LNCaP clone FGC (cell line): ENCODE data around the gene POLD3.
A peak's percentile ranks its signal among the peaks of the same experiment; 100 is the strongest.

Source experiments
- DNase-seq: peaks from one replicate; pipeline ENCODE4 v3.0.0-alpha.2; 2011; ENCODE audit warnings: low read depth
- H3K4me3 ChIP-seq: 2 replicates; pipeline ENCODE4 v1.5.1; 2011; ENCODE audit warnings: mild to moderate bottlenecking, low read depth, low read length, control low read depth
- TF ChIP-seq, protein P1 (sequence below): IDR thresholded peaks from 2 replicates; pipeline ENCODE4 v1.5.1; 2012; ENCODE audit warnings: mild to moderate bottlenecking; ENCODE audit not compliant: control insufficient read depth, insufficient read depth; ENCODE audit errors: extremely low read depth

POLD3 gene

DNA sequence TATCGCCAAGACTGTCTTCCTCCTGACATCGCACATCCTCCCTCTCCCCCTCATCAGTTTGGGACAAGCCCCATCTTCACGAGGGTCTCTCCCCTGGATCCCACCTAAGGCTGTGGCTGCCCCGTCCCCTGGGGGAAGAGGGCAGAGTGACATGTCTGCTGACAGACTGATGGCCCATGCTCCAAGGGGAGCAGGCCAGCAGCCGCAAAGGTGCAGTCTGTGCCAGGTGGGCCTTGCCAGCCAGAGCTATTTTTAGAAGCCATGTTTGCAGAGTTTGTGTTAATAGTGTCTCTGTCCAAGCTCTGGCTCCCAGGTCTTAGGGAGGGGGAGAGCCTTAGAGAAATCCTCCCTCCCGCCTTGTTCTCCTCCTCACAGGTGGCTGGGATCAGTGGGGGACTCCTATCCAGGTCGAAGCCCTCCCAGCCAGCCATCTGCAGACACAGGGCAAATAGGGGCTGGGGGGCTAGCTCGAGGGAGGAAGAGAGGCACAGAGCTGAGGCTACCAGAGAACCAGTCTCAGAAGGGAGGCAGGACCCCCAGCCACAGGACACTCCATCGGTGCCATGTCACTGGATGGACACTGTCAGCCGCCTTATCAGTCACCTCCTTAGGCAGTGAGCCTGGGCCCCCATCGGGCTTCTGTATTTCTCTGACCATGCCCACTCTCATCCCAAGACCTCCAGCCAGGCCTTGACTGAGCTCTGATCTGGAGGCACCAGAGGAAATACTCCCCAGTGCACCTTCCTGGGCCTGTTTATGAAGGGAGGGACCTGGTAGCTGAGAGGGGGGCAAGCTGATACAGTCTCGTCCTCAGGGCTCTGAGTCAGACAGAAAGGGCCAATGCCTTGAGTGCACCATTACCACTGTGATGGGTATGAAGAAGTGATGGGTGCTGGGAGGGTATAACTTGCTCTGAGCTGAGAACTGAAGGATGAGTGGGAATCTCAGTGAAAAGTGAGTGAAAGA, 89.6 kb downstream of the POLD3 start:
- peak; percentile 71 for DNase-seq

DNA sequence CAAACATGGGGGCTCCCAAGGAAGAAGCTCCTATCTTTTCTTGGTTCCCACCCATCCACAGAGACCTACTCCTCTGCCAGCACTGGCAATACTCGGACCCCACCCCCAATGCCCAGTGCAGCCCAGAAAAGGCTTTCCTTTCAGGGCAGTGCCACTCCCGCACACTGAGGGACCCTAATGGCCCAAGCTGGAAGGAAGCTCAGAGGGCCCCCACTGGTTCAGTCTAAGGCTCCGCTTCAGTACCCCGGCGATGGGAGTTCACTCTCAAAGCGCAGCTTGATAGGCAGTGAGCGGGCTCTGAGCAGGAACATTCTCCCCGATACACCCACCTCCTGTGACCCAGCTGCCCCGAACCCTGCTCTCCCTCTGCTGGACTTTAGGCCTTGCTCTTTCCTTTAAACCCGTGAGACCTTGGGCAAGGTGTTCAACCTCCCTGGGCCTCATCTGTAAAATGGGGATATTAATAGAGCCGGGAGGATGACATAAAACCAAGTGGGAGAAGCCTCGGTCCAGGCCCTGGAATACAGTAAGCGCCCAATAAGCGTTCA, 90.4 kb downstream of the POLD3 start:
- DNase-seq, result no peak
- H3K4me3 ChIP-seq, result no peak overlapping the region
- TF ChIP-seq, protein P1, sequence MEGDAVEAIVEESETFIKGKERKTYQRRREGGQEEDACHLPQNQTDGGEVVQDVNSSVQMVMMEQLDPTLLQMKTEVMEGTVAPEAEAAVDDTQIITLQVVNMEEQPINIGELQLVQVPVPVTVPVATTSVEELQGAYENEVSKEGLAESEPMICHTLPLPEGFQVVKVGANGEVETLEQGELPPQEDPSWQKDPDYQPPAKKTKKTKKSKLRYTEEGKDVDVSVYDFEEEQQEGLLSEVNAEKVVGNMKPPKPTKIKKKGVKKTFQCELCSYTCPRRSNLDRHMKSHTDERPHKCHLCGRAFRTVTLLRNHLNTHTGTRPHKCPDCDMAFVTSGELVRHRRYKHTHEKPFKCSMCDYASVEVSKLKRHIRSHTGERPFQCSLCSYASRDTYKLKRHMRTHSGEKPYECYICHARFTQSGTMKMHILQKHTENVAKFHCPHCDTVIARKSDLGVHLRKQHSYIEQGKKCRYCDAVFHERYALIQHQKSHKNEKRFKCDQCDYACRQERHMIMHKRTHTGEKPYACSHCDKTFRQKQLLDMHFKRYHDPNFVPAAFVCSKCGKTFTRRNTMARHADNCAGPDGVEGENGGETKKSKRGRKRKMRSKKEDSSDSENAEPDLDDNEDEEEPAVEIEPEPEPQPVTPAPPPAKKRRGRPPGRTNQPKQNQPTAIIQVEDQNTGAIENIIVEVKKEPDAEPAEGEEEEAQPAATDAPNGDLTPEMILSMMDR, result no peak

More for the DNA sequence above, 89.6 kb downstream of the POLD3 start:
- no peak overlapping the region for H3K4me3 ChIP-seq
- TF ChIP-seq, protein P1, result no peak

DNA sequence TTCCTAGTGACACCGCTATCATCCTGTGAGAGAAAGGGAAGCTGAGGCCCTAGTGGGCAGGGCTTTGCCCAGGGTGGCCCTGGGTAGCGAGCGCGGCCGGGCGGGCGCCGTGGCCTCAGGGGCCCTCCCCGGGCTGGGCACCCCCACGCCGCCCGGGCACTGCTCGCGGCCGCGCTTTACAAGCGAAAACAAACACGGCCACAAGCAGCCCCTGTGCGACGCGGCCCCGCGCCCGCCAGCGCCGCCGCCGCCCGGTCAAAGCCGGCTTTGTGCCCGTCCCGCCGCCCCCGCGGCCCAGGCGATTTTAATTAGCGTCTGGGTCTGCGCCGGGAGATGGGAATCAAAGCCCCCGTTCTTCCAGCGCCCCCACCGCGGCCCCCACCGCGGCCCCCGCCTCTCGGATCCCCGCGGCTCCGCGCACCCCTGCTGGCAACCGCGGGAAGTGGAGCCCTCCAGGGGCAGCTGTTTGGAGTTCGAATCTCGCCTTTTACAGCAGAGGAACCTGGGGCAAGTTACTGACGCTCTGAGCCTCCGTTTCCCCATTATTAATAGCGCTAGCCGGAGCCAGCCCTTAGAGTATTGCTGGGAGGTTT, 91.0 kb downstream of the POLD3 start:
- H3K4me3 ChIP-seq, result no peak overlapping the region
- DNase-seq, result no peak
- TF ChIP-seq, protein P1, result no peak

DNA sequence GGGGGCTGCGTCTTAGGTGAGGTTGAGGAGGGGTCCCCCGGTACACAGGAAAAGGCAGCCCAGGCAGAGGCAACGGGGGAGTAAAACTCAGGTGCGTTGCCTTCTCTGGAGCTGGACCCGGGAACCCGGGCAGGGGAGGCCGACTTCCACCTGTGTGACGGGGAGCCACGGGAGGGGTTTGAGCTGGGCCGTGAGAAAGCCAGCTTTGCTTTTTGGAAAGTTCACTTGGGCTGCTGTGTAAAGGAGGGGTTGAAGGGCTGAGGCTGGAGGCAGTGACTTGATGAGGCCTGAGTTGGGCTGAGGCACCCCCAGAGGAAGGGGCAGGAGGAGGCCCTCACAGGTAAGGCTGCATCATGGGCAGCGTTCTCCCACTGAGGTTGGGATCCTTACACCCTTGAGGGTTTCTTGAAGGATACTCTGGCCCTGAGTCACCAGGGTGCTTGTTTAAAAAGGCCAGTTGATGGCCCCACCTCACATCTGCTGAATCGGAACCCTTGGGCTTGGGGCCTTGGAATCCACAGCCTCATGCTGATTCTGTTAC, 91.6 kb downstream of the POLD3 start:
- no peak overlapping the region for H3K4me3 ChIP-seq
- DNase-seq, result no peak
- TF ChIP-seq, protein P1, result no peak

DNA sequence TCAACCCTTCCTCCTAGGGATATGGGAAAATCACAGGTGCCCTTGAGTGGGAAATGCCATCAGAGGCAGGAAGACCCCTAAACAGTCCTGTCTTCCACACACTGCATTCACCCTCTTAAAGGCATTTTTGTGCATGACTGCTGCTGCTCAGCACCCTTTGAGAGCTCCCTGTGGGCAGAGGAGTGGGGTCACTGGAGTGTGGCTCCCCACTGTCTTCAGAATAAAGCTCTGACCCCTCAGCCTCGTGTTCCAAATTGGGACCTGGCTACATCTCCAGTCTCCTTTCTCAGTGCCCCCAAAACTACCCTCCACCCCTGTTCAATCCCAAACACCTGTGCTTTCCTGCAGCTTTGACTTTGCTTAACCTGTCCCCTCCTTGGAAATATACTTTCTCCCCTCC, 92.3 kb downstream of the POLD3 start:
- DNase-seq, result no peak
- no peak overlapping the region for H3K4me3 ChIP-seq
- TF ChIP-seq, protein P1, result no peak

DNA sequence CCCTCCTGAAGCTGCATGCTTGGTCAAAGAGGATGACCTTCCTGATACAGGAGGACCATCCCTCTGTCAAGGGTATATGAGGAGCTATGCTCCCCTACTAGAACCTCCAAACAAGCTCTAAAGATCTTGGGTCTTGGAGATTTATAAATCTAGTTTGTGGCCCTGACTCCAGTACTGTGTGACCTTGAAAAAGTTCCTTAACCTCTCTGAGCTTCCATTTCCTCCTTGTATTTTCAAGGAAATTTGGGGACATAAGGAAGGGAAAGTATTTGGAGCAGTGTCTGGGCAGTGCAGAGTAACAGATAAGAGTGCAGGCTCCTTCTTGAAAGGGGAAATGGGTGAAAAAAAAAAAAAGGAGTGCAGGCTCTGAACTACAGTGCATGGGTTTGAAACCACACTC, 93.0 kb downstream of the POLD3 start:
- H3K4me3 ChIP-seq, result no peak overlapping the region
- DNase-seq, result no peak
- TF ChIP-seq, protein P1, result no peak
